LNCAP (cell line): ENCODE measurements around the gene PRR20G.
A peak's percentile ranks its signal among the peaks of the same experiment; 100 is the strongest.

Experiments
- CTCF ChIP-seq: fragments of 450-650 bp; IDR thresholded peaks from 2 replicates; pipeline ENCODE4 v1.5.1; 2017; ENCODE audit warnings: mild to moderate bottlenecking

Gene PRR20G

GRCh38 chr3:127307916-127308315 is 20.1 kb upstream of the PRR20G start:
- no peak for TF ChIP-seq CTCF

- no peak for TF ChIP-seq CTCF
These were observed 19.4 kb upstream of the PRR20G start for GRCh38 chr3:127307112-127307835.

- no peak for TF ChIP-seq CTCF
These were observed 18.7 kb upstream of the PRR20G start for GRCh38 chr3:127306361-127307111.

GRCh38 chr3:127305499-127306060 is 17.7 kb upstream of the PRR20G start:
- TF ChIP-seq CTCF, result no peak

- peak; percentile 37; the same call in 1 of the 2 replicates for TF ChIP-seq CTCF
These were observed 16.4 kb upstream of the PRR20G start for GRCh38 chr3:127304121-127304744.

- TF ChIP-seq CTCF, result no peak
These were observed 11.4 kb upstream of the PRR20G start for GRCh38 chr3:127299276-127299675.

- TF ChIP-seq CTCF, result no peak; the same call in 1 of the 2 replicates
These were observed 9.1 kb upstream of the PRR20G start for GRCh38 chr3:127296959-127297358.
